Activated T-helper 2 cell treated with anti-CD3 and anti-CD28 coated beads, Interferon-gamma antibody, Interleukin-2, Interleukin-4, amounts not matched to agents 10 μg/mL and 5 μg/mL and 100 μg/mL, durations not matched to agents 14 hours and 24 hours and 36 hours (primary cell): ENCODE measurements around the gene PNO1. TPM values are rescaled to one million over a fixed set of nuclear protein-coding genes. Genes with fewer than 3 reads are reported as not detected.

Experiments
- DNase-seq: peaks from one replicate; pipeline ENCODE4 v3.0.0; 2021; ENCODE audit warnings: low spot score
- H3K27ac Mint-ChIP-seq: one replicate; pipeline ENCODE4 v1.8.0; 2021; ENCODE audit warnings: mixed read lengths
- H3K27me3 Mint-ChIP-seq: one replicate; pipeline ENCODE4 v1.8.0; 2021; ENCODE audit warnings: low read depth, mixed read lengths
- H3K36me3 Mint-ChIP-seq: one replicate; pipeline ENCODE4 v1.8.0; 2021; ENCODE audit warnings: low read depth, mixed read lengths
- H3K4me1 Mint-ChIP-seq: one replicate; pipeline ENCODE4 v1.8.0; 2021; ENCODE audit warnings: low read depth, mixed read lengths
- H3K4me3 Mint-ChIP-seq: one replicate; pipeline ENCODE4 v1.8.0; 2021; ENCODE audit warnings: low read depth, mild to moderate bottlenecking, moderate library complexity, mixed read lengths
- H3K9me3 Mint-ChIP-seq: one replicate; pipeline ENCODE4 v1.8.0; 2021; ENCODE audit warnings: mixed read lengths
- intact Hi-C: fragments of 100-400 bp; cut with micrococcal nuclease; formaldehyde crosslinking; loops from one replicate; pipeline ENCODE4 v1.15.1; 2023
- total RNA-seq: library from RNA; stranded (reverse); gene quantifications from 2 replicates; pipeline ENCODE4 v1.2.3, GENCODE V29; 2022

Gene PNO1
- total RNA-seq, 1 donor from 2014 or later: 24.7 TPM

GRCh38 chr2:68216454-68217310, 59.0 kb downstream of the PNO1 start:
- intact Hi-C loops: no loop called here
- Mint-ChIP-seq H3K36me3 (peaks cover 54% of the 10 kb centered on the region), H3K27me3 (no peaks in the 10 kb centered on the region), H3K9me3 (no peaks in the 10 kb centered on the region), H3K27ac (no peak overlapping the region), H3K4me1 (peaks cover 44% of the 10 kb centered on the region), H3K4me3 (no peak overlapping the region)
- no peak for DNase-seq

- Mint-ChIP-seq H3K4me1 (peaks cover 48% of the 10 kb centered on the region), H3K36me3 (peaks cover 56% of the 10 kb centered on the region), H3K9me3 (no peaks in the 10 kb centered on the region), H3K4me3 (no peak overlapping the region), H3K27ac (no peak overlapping the region), H3K27me3 (no peaks in the 10 kb centered on the region)
- DNase-seq: no peak
- intact Hi-C loops: no loop called here
Observed at GRCh38 chr2:68217729-68218128, 60.0 kb downstream of the PNO1 start.

- H3K4me1 Mint-ChIP-seq: peaks cover 44% of the 10 kb centered on the region
- peaks cover 52% of the 10 kb centered on the region for H3K36me3 Mint-ChIP-seq
- H3K4me3 Mint-ChIP-seq: no peak overlapping the region
- intact Hi-C loops: no loop called here
- H3K9me3 Mint-ChIP-seq: no peaks in the 10 kb centered on the region
- no peaks in the 10 kb centered on the region for H3K27me3 Mint-ChIP-seq
- no peak for DNase-seq
- no peak overlapping the region for H3K27ac Mint-ChIP-seq
Observed at GRCh38 chr2:68218343-68218901, 60.7 kb downstream of the PNO1 start.

DNA sequence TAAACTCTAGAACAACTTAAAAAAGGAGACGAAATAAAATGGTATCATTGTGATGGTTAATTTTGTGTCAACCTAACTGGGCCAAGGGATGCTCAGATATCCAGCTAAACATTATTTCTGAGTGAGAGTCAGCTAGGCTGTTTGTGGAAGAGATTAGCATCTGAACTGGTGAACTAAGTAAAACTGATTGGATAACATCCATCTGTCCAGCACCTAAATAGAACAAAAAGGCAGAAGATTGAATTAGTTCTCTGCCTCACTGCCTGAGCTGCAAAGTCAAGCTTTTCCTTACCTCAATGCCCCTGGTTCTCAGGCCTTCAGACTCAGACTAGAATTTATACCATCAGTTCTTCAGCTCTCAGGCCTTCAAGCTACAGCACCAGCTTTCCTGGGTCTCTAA, 64.6 kb downstream of the PNO1 start:
- no peak overlapping the region for H3K4me3 Mint-ChIP-seq
- H3K27ac Mint-ChIP-seq: no peak overlapping the region
- no peaks in the 10 kb centered on the region for H3K9me3 Mint-ChIP-seq
- no peak for DNase-seq
- H3K36me3 Mint-ChIP-seq: peaks cover 26% of the 10 kb centered on the region
- intact Hi-C loops: no loop called here
- H3K4me1 Mint-ChIP-seq: peaks cover 54% of the 10 kb centered on the region
- H3K27me3 Mint-ChIP-seq: no peaks in the 10 kb centered on the region

DNA sequence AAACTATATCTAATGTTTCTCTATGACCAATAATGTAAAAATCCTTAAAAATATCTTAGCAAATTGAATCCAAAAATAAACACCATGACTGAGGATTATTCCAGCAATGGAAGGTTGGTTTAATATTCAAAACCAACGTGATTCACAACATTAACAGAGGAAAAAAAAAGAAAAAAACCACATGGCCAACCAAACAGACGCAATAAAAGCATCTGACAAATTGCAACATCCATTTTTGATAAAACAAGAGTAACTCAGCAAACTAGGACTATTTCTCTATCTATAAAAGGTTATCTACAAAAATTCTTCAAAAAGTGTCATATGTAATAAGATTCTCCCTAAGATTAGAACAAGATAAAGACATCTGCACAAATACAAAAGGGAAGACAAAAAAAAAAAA, 65.7 kb downstream of the PNO1 start:
- Mint-ChIP-seq H3K27ac (no peak overlapping the region), H3K4me1 (peaks cover 57% of the 10 kb centered on the region), H3K27me3 (no peaks in the 10 kb centered on the region), H3K36me3 (peaks cover 26% of the 10 kb centered on the region), H3K4me3 (no peak overlapping the region), H3K9me3 (no peaks in the 10 kb centered on the region)
- intact Hi-C loops: no loop called here
- DNase-seq: no peak

DNA sequence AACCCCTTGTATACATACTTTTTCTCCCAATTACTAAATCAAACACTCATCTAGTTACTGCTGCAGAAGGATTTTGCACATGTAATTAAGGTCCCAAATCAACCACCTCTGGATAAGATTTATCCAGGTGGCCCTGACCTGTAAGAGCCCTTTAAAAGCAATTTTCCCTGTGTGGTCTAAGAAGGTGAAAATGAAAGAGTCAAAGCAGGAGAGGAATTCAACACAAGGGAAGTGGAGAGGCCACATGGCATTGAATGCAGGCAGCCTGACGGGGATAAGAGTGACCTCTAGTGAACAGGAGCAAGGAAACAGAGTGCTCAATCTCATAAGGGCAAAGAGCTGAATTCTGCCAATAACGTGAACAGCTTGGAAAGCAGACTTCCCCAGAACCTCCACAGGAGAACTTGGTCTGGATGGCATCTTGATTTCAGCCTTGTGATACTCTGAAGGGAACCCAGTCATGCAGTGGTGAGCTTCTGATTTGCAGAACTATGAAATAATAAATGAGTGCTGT, 67.5 kb downstream of the PNO1 start:
- Mint-ChIP-seq H3K9me3 (no peaks in the 10 kb centered on the region), H3K36me3 (peaks cover 22% of the 10 kb centered on the region), H3K27me3 (no peaks in the 10 kb centered on the region), H3K27ac (no peak overlapping the region), H3K4me1 (peaks cover 55% of the 10 kb centered on the region), H3K4me3 (no peak overlapping the region)
- intact Hi-C loops: no loop called here
- no peak for DNase-seq

Other genes starting within 250 kb of the PNO1 start
- gene C1D, start 94.9 kb upstream of the PNO1 start, total RNA-seq: 28.5 and 30.7 TPM in 2 replicates
- 77.3 and 78.6 TPM in 2 replicates for gene PPP3R1, start 94.6 kb downstream of the PNO1 start, total RNA-seq
- not detected in 2 replicates for gene CNRIP1, start 162.1 kb downstream of the PNO1 start, total RNA-seq
- gene PLEK, start 207.4 kb downstream of the PNO1 start, total RNA-seq: 0.18 and 0.48 TPM in 2 replicates